Liver (tissue), 3 donors: ENCODE results near the gene BMP8A.

ENCODE experiments used
- CTCF ChIP-seq: fragments of 150-350 bp; IDR thresholded peaks from 2 replicates; pipeline ENCODE4 v1.5.1; 2017; ENCODE audit warnings: improper control_type of control experiment, low read depth, low read length; ENCODE audit not compliant: missing input control
- EGR1 ChIP-seq, 2 donors: IDR thresholded peaks; 2 replicates each; pipeline ENCODE4 v1.6.1; 2016 to 2018; ENCODE audit warnings: antibody characterized with exemption in 2 of 2, low read depth in 2 of 2
- FOXA2 ChIP-seq: IDR thresholded peaks from 2 replicates; pipeline ENCODE4 v1.6.1; 2016; ENCODE audit warnings: antibody characterized with exemption
- HNF4G ChIP-seq: IDR thresholded peaks from 2 replicates; pipeline ENCODE4 v1.6.1; 2016; ENCODE audit warnings: antibody characterized with exemption
- JUND ChIP-seq, 2 donors: IDR thresholded peaks; 2 replicates each; pipeline ENCODE4 v1.6.1; 2016; ENCODE audit warnings: antibody characterized with exemption in 2 of 2
- RAD21 ChIP-seq, 2 donors: IDR thresholded peaks; 2 replicates each; pipeline ENCODE4 v1.6.1; 2016; ENCODE audit warnings: antibody characterized with exemption in 2 of 2, mild to moderate bottlenecking in 2 of 2
- TF ChIP-seq, protein P1 (sequence below): IDR thresholded peaks from 2 replicates; pipeline ENCODE4 v1.6.1; 2016; ENCODE audit warnings: antibody characterized with exemption, mild to moderate bottlenecking
- TF ChIP-seq, protein P2 (sequence below): IDR thresholded peaks from 2 replicates; pipeline ENCODE4 v1.6.1; 2016; ENCODE audit warnings: antibody characterized with exemption
- donor health status: healthy.
- donor health status: healthy.

- TF ChIP-seq CTCF (no peak), HNF4G (no peak), RAD21 (IDR thresholded peaks at IDR 0.05) (peak; percentile 25 to 36), JUND (IDR thresholded peaks at IDR 0.05) (no peak), EGR1 (IDR thresholded peaks at IDR 0.05; ENCODE audit: low read depth in 2 of 2) (no peak), FOXA2 (no peak)
- TF ChIP-seq, protein P1, sequence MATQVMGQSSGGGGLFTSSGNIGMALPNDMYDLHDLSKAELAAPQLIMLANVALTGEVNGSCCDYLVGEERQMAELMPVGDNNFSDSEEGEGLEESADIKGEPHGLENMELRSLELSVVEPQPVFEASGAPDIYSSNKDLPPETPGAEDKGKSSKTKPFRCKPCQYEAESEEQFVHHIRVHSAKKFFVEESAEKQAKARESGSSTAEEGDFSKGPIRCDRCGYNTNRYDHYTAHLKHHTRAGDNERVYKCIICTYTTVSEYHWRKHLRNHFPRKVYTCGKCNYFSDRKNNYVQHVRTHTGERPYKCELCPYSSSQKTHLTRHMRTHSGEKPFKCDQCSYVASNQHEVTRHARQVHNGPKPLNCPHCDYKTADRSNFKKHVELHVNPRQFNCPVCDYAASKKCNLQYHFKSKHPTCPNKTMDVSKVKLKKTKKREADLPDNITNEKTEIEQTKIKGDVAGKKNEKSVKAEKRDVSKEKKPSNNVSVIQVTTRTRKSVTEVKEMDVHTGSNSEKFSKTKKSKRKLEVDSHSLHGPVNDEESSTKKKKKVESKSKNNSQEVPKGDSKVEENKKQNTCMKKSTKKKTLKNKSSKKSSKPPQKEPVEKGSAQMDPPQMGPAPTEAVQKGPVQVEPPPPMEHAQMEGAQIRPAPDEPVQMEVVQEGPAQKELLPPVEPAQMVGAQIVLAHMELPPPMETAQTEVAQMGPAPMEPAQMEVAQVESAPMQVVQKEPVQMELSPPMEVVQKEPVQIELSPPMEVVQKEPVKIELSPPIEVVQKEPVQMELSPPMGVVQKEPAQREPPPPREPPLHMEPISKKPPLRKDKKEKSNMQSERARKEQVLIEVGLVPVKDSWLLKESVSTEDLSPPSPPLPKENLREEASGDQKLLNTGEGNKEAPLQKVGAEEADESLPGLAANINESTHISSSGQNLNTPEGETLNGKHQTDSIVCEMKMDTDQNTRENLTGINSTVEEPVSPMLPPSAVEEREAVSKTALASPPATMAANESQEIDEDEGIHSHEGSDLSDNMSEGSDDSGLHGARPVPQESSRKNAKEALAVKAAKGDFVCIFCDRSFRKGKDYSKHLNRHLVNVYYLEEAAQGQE, result peak; percentile 37
- TF ChIP-seq, protein P2, sequence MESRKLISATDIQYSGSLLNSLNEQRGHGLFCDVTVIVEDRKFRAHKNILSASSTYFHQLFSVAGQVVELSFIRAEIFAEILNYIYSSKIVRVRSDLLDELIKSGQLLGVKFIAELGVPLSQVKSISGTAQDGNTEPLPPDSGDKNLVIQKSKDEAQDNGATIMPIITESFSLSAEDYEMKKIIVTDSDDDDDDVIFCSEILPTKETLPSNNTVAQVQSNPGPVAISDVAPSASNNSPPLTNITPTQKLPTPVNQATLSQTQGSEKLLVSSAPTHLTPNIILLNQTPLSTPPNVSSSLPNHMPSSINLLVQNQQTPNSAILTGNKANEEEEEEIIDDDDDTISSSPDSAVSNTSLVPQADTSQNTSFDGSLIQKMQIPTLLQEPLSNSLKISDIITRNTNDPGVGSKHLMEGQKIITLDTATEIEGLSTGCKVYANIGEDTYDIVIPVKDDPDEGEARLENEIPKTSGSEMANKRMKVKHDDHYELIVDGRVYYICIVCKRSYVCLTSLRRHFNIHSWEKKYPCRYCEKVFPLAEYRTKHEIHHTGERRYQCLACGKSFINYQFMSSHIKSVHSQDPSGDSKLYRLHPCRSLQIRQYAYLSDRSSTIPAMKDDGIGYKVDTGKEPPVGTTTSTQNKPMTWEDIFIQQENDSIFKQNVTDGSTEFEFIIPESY, result no peak
These were observed 49.6 kb upstream of the BMP8A start for GRCh38 chr1:39441797-39442196.
